ENCODE measurements around the gene MPPED2.

The MPPED2 gene

DNA sequence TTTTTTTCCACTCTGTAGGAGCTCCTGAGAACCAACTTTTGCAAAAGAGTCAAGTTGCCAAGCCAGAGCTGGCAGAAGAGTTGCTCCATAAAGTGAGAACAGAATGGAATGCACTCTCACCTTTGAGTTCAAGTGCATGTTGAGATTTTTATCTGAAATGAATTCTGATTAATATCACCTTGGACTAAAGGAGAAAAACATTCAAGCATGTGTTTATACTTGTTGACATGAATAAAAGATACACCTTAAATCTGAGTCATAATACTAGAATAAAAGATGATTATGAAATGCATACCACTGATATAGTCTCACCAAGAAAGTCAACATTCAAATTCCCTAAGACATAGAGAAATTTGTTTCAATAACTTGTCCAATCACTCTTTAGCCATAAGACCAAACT is 225.4 kb downstream of the MPPED2 start:
- no peak for DNase-seq (ENCODE audit: low spot score)

All from cerebellar cortex (tissue), 1 donor.